ENCODE results near the gene FSD2.
"Not testable (repeated sequence)": the region's sequence is repeated elsewhere in the genome, so short reads cannot be mapped to it uniquely, and the experiment has no call there.

FSD2 gene

GRCh38 chr15:82830427-82831173, 24.7 kb upstream of the FSD2 start:
- no peak for DNase-seq

- no peak for DNase-seq
These were observed 23.4 kb upstream of the FSD2 start for GRCh38 chr15:82829234-82829633.

GRCh38 chr15:82828075-82828474, 22.2 kb upstream of the FSD2 start:
- no peak for DNase-seq

- no peak for DNase-seq
These were observed 17.2 kb upstream of the FSD2 start for GRCh38 chr15:82823049-82823448.

GRCh38 chr15:82821851-82822250, 16.0 kb upstream of the FSD2 start:
- DNase-seq = not testable (repeated sequence)

GRCh38 chr15:82821396-82821795, 15.5 kb upstream of the FSD2 start:
- DNase-seq = not testable (repeated sequence)

- DNase-seq = no peak
These were observed 14.3 kb upstream of the FSD2 start for GRCh38 chr15:82820128-82820527.

- DNase-seq = no peak
These were observed 7.1 kb upstream of the FSD2 start for GRCh38 chr15:82812994-82813393.

GRCh38 chr15:82810890-82811426, 5.1 kb upstream of the FSD2 start:
- peak; percentile 62 for DNase-seq

GRCh38 chr15:82810061-82810889, 4.4 kb upstream of the FSD2 start:
- peak; percentile 19 for DNase-seq

- DNase-seq = peak; percentile 96
These were observed 3.6 kb upstream of the FSD2 start, which contains the start of gene WHAMM for GRCh38 chr15:82809308-82810060. TSS of gene WHAMM (plus strand) at chr15:82809628. CDS start at chr15:82809727, 99 bp downstream.

- DNase-seq = no peak
These were observed 2.8 kb upstream of the FSD2 start for GRCh38 chr15:82808634-82809041.

- DNase-seq = no peak
These were observed 2.2 kb upstream of the FSD2 start for GRCh38 chr15:82807920-82808633.

GRCh38 chr15:82804575-82804949, 1.3 kb downstream of the FSD2 start:
- no peak for DNase-seq

GRCh38 chr15:82803793-82804574, 1.9 kb downstream of the FSD2 start:
- DNase-seq = no peak

- DNase-seq = no peak
These were observed 3.4 kb downstream of the FSD2 start for GRCh38 chr15:82802497-82802896.

- no peak for DNase-seq
These were observed 6.6 kb downstream of the FSD2 start for GRCh38 chr15:82799183-82799841.

GRCh38 chr15:82798531-82799166, 7.2 kb downstream of the FSD2 start:
- no peak for DNase-seq

GRCh38 chr15:82798104-82798503, 7.8 kb downstream of the FSD2 start:
- no peak for DNase-seq

GRCh38 chr15:82793737-82794136, 12.1 kb downstream of the FSD2 start:
- DNase-seq = no peak

All from stimulated activated CD4-positive, alpha-beta T cell treated with anti-CD3 and anti-CD28 coated beads, Interleukin-4, amount 100 ng/mL, for 24 hours (primary cell).